Measurements from ENCODE around the gene CXCR3. TPM values are rescaled to one million over a fixed set of nuclear protein-coding genes. Genes with fewer than 3 reads are reported as not detected.
"Not testable (repeated sequence)": the region's sequence is repeated elsewhere in the genome, so short reads cannot be mapped to it uniquely, and the experiment has no call there.

CXCR3 gene
- total RNA-seq, 1 experiment from 2014 or later: not detected

DNA sequence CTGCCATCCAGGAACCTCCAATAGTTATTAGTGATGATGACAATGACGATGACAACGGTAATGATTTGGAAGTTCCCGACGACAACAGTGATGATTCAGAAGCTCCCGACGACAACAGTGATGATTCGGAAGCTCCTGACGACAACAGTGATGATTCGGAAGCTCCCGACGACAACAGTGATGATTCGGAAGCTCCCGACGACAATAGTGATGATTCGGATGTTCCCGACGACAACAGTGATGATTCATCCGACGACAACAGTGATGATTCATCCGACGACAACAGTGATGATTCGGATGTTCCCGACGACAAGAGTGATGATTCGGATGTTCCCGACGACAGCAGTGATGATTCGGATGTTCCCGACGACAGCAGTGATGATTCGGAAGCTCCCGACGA is 14.7 kb downstream of the CXCR3 start:
- no peaks in the 10 kb centered on the region for H3K4me1 Mint-ChIP-seq (ENCODE audit: low read depth, unreplicated experiment)
- intact Hi-C loops (cut with micrococcal nuclease; ENCODE audit: unreplicated experiment): no loop called here
- no peaks in the 10 kb centered on the region for H3K9me3 Mint-ChIP-seq (ENCODE audit: low read depth, unreplicated experiment)
- H3K36me3 Mint-ChIP-seq (ENCODE audit: insufficient read depth, unreplicated experiment): peaks cover 50% of the 10 kb centered on the region
- no peaks in the 10 kb centered on the region for H3K27me3 Mint-ChIP-seq (ENCODE audit: unreplicated experiment)
- no peak overlapping the region for H3K27ac Mint-ChIP-seq (ENCODE audit: unreplicated experiment)
- TF ChIP-seq, protein P1, sequence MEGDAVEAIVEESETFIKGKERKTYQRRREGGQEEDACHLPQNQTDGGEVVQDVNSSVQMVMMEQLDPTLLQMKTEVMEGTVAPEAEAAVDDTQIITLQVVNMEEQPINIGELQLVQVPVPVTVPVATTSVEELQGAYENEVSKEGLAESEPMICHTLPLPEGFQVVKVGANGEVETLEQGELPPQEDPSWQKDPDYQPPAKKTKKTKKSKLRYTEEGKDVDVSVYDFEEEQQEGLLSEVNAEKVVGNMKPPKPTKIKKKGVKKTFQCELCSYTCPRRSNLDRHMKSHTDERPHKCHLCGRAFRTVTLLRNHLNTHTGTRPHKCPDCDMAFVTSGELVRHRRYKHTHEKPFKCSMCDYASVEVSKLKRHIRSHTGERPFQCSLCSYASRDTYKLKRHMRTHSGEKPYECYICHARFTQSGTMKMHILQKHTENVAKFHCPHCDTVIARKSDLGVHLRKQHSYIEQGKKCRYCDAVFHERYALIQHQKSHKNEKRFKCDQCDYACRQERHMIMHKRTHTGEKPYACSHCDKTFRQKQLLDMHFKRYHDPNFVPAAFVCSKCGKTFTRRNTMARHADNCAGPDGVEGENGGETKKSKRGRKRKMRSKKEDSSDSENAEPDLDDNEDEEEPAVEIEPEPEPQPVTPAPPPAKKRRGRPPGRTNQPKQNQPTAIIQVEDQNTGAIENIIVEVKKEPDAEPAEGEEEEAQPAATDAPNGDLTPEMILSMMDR (IDR thresholded peaks at IDR 0.05; ENCODE audit: unreplicated experiment): no peak
- no peak for DNase-seq
- no peak overlapping the region for H3K4me3 Mint-ChIP-seq (ENCODE audit: low read depth, unreplicated experiment)
- no TSS peak for BruUV-seq (replicated peaks)
- CTCF ChIA-PET: no interaction called here

DNA sequence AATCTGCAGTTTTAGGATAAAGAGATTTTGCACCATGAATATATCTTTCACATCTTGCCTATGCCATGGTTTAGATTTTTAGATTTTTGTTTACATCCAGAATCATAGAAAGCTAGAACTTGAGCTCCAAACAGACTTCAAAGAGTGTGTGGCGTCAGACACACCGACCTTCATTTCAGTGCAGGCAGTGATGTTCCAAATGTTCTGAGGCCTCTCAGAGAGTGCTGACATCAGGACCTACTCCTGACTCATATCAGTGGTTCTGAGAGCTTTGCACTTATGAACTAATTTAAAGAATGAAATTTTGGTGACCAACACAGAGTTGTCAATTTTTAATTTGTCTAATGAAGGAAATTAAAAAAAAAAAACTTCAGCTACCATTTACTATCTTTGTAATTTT is 18.3 kb downstream of the CXCR3 start:
- H3K27ac Mint-ChIP-seq (ENCODE audit: unreplicated experiment): no peak overlapping the region
- H3K4me3 Mint-ChIP-seq (ENCODE audit: low read depth, unreplicated experiment): no peak overlapping the region
- CTCF ChIA-PET: no interaction called here
- TF ChIP-seq, protein P1 (IDR thresholded peaks at IDR 0.05; ENCODE audit: unreplicated experiment): no peak
- no peaks in the 10 kb centered on the region for H3K4me1 Mint-ChIP-seq (ENCODE audit: low read depth, unreplicated experiment)
- DNase-seq: no peak
- no peaks in the 10 kb centered on the region for H3K27me3 Mint-ChIP-seq (ENCODE audit: unreplicated experiment)
- no peaks in the 10 kb centered on the region for H3K9me3 Mint-ChIP-seq (ENCODE audit: low read depth, unreplicated experiment)
- intact Hi-C loops (cut with micrococcal nuclease; ENCODE audit: unreplicated experiment): no loop called here
- no TSS peak for BruUV-seq (replicated peaks)
- peaks cover 35% of the 10 kb centered on the region for H3K36me3 Mint-ChIP-seq (ENCODE audit: insufficient read depth, unreplicated experiment)

DNA sequence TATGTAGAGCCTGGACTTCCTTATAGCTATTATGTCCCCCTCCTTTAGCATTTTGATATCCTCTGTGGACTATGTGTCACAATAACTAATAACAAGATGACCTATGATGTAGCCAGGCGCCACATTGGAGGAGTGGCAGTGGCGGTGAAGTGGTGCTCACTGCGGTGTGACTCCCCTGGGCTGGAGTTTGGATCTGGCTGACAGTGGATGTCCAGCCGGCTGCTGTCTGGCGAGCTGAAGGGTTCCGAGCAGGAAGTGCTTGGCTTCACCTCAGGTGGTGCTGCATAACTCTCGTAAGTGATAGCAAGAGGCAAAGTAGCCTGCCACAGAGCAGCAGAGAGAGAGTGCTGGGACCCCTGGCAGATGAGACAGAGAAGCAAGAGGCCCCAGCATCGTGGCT is 25.1 kb downstream of the CXCR3 start:
- peaks cover 19% of the 10 kb centered on the region for H3K36me3 Mint-ChIP-seq (ENCODE audit: insufficient read depth, unreplicated experiment)
- H3K4me1 Mint-ChIP-seq (ENCODE audit: low read depth, unreplicated experiment); H3K9me3 Mint-ChIP-seq (ENCODE audit: low read depth, unreplicated experiment); intact Hi-C loops (cut with micrococcal nuclease; ENCODE audit: unreplicated experiment); DNase-seq; H3K27me3 Mint-ChIP-seq (ENCODE audit: unreplicated experiment); CTCF ChIA-PET; H3K27ac Mint-ChIP-seq (ENCODE audit: unreplicated experiment); BruUV-seq (replicated peaks); H3K4me3 Mint-ChIP-seq (ENCODE audit: low read depth, unreplicated experiment): not testable (repeated sequence)

DNA sequence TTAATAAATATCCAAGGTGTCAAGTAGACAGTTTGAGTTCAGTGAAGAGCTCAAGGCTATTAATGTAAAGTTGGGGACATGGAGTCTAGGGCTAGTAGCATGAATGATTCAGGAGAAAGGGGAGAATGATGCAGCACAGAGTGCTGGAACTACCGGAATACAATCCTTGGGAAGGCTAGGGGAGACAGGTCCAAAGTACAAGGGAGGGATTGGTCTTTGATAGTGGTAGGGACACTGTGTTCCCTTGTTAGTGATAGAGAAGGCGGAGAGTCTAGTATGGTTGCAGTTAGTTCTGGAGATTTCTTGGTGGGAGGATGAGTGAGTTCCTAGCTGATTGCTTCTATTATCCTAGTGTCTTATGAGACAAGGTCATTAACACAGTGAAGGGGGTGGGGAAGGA is 31.4 kb downstream of the CXCR3 start:
- H3K4me1 Mint-ChIP-seq (ENCODE audit: low read depth, unreplicated experiment): no peaks in the 10 kb centered on the region
- no peaks in the 10 kb centered on the region for H3K27me3 Mint-ChIP-seq (ENCODE audit: unreplicated experiment)
- no peak overlapping the region for H3K4me3 Mint-ChIP-seq (ENCODE audit: low read depth, unreplicated experiment)
- intact Hi-C loops (cut with micrococcal nuclease; ENCODE audit: unreplicated experiment): no loop called here
- no peak overlapping the region for H3K27ac Mint-ChIP-seq (ENCODE audit: unreplicated experiment)
- DNase-seq: no peak
- H3K36me3 Mint-ChIP-seq (ENCODE audit: insufficient read depth, unreplicated experiment): peaks cover 19% of the 10 kb centered on the region
- no peaks in the 10 kb centered on the region for H3K9me3 Mint-ChIP-seq (ENCODE audit: low read depth, unreplicated experiment)
- no TSS peak for BruUV-seq (replicated peaks)
- CTCF ChIA-PET: no interaction called here
- TF ChIP-seq, protein P1 (IDR thresholded peaks at IDR 0.05; ENCODE audit: unreplicated experiment): no peak

DNA sequence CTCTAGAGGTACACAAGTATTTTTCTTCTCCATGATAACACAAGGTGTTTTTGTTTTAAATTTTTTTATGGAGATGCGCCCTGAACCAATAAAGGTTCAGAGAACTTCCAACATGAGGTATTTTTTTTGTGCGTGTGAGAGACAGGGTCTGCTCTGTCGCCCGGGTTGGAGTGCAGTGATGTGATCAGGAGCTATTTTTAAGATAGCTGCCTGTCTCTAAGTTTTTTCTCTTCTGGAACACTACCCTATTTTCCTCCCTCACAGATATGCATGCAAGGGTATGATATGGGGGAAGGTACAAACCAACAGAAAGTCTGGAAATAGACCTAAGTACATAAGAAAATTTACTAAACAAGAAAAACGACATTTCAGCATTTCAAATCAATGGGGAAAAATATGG is 37.1 kb downstream of the CXCR3 start:
- Mint-ChIP-seq H3K36me3 (ENCODE audit: insufficient read depth, unreplicated experiment) (peaks cover 48% of the 10 kb centered on the region), H3K27ac (ENCODE audit: unreplicated experiment) (no peak overlapping the region), H3K9me3 (ENCODE audit: low read depth, unreplicated experiment) (no peaks in the 10 kb centered on the region), H3K4me1 (ENCODE audit: low read depth, unreplicated experiment) (no peaks in the 10 kb centered on the region), H3K27me3 (ENCODE audit: unreplicated experiment) (no peaks in the 10 kb centered on the region), H3K4me3 (ENCODE audit: low read depth, unreplicated experiment) (no peak overlapping the region)
- intact Hi-C loops (cut with micrococcal nuclease; ENCODE audit: unreplicated experiment): no loop called here
- DNase-seq: no peak
- TF ChIP-seq, protein P1 (IDR thresholded peaks at IDR 0.05; ENCODE audit: unreplicated experiment): no peak
- CTCF ChIA-PET: no interaction called here
- no TSS peak for BruUV-seq (replicated peaks)

Data from Calu3 (cell line).